HG02840 (cell line): Measurements from ENCODE around the gene TBC1D32.

Experiments
- ATAC-seq: cut with Tn5 transposase; IDR thresholded peaks from one replicate; pipeline ENCODE4 v1.9.1; 2021; ENCODE audit warnings: mild to moderate bottlenecking, moderate library complexity, moderate number of reproducible peaks; ENCODE audit not compliant: unreplicated experiment, low FRiP score

TBC1D32 gene

DNA sequence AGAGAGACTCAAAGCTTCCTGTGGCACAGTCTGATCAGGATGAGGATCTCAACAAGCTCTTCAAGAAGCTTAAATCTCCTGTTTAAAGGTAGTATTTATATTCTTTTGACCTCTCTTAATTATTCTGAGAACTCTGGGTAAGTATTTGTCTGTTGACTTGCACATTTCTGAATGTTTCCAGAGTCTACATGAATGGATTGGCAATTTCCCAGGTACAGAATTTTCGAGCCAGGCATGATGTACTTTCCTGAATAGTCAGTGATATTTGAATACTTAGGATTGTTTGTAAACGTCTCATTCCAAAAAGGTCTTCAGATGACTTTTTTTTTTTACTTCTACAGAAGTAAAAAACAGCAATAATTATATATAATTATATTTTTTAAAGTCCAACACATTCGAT is 293.4 kb downstream of the TBC1D32 start:
- ATAC-seq = no peak

GRCh38 chr6:121033091-121033490 is 301.2 kb downstream of the TBC1D32 start:
- ATAC-seq = no peak

DNA sequence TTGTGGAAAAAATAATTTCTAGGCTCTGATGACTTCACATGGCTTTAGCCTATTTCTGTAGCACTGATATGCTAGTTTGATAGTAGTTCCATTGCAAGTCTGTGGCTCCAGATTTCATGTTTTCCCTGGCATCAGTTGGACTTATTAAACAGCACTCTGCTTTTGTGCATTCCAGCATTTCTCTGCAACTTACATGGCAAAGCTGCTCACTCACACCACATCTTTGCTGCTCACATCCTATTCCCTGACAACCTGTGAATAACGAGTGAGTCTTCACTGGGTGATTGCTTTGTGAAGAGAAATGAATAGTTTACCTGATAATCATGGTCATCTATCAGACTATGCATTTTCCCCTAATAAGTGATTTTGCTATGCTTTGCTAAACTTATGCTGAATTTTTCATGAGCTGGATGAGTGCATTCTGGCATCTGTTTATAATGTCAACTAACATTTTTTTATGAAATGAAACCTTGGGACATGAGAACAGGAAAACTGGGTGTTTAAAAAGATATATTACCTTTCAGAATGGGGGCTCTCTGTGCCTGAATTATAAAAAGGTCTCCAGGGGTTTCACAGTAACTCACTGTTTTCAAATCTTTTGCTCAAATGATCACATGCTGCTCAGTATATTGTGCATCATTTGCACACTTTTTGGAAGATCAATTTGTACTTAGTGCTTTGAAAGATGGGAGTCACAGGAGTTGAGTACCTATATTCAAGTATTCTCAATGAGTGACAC is 301.8 kb downstream of the TBC1D32 start:
- no peak for ATAC-seq
